SU-DHL-6 (cell line): Measurements from ENCODE around the gene ATOSB.

Experiments
- EZH2phosphoT487 ChIP-seq: fragments of 200-600 bp; sonication (generic), shearing (Covaris generic); conservative IDR thresholded peaks from 2 replicates; pipeline ENCODE4 v1.6.1; 2018; ENCODE audit warnings: mild to moderate bottlenecking, antibody characterized with exemption, low read length, moderate library complexity, mixed read lengths
- TF ChIP-seq, protein P1 (sequence below): fragments of 200-600 bp; sonication (generic); IDR thresholded peaks from one replicate; pipeline ENCODE4 v1.5.1; 2017; ENCODE audit warnings: antibody characterized with exemption, mild to moderate bottlenecking, low read length, moderate library complexity; ENCODE audit not compliant: insufficient read depth, poor library complexity, severe bottlenecking

DNA sequence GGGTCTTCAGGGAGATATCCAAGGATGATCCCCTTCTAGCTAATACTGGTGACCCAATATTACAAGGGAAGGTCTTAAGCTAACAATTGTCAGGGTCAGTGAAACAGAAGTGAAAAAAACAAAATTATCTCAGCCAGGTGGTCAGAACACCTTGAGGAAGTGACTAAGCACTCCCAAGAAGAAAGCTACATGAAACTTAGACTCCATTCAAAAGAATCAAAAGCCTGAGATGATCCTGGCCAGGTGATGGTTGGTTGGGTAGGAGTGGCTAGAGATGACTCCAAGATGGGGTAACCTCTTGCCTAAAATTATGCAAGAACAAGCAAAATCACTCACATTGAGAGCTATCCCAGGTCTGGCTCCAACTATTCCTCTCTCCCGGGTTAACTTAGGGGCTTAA lies 48.6 kb downstream of the ATOSB start:
- TF ChIP-seq, protein P1, sequence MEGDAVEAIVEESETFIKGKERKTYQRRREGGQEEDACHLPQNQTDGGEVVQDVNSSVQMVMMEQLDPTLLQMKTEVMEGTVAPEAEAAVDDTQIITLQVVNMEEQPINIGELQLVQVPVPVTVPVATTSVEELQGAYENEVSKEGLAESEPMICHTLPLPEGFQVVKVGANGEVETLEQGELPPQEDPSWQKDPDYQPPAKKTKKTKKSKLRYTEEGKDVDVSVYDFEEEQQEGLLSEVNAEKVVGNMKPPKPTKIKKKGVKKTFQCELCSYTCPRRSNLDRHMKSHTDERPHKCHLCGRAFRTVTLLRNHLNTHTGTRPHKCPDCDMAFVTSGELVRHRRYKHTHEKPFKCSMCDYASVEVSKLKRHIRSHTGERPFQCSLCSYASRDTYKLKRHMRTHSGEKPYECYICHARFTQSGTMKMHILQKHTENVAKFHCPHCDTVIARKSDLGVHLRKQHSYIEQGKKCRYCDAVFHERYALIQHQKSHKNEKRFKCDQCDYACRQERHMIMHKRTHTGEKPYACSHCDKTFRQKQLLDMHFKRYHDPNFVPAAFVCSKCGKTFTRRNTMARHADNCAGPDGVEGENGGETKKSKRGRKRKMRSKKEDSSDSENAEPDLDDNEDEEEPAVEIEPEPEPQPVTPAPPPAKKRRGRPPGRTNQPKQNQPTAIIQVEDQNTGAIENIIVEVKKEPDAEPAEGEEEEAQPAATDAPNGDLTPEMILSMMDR, result no peak
- TF ChIP-seq EZH2phosphoT487, result no peak
